ENCODE measurements around the gene MSLN. TPM values are rescaled to one million over a fixed set of nuclear protein-coding genes. Genes with fewer than 3 reads are reported as not detected.

MSLN gene
- total and polyA plus RNA-seq, 2 donors (not counting 3 experiments of a cell fraction or from before 2014, with no cell fraction given), result not detected

DNA sequence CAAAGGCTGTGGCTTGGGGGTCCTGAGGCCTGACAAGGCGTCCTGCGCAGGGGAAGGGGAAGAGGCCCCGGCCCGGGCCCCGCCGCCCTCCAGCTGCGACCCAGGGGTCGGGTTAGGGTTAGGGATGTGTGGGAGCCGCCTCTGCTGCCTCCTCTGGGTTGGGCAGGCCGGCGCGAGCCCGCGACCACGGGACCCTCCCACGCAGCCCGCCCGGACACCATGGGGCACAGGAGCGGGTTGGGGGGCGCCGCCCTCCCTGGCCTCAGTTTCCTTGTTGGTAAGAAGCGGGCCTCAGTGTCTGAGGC is 20.1 kb upstream of the MSLN start:
- peaks cover 3 to 21% of the 10 kb centered on the region in 2 experiments for H3K36me3 ChIP-seq (ENCODE audit: control insufficient read depth in 2 of 2, extremely low read depth in 1 of 2, insufficient read depth in 2 of 2, low read length in 2 of 2)
- FAIRE-seq (no peak), DNase-seq (ENCODE audit: low read depth, low spot score) (no peak)
- peak overlapping the region; percentile 76 for H3K9ac ChIP-seq (replicated peaks; ENCODE audit: extremely low read depth, insufficient read depth, low read length)
- peak overlapping the region; percentile 78 for H2AFZ ChIP-seq (ENCODE audit: low read depth, low read length)
- POLR2A ChIA-PET, result no interaction called here
- peak overlapping the region; percentile 48 to 82 (median 70) for H3K4me3 ChIP-seq (replicated peaks in 1 of 3; ENCODE audit: insufficient read depth in 1 of 3, low read depth in 1 of 3, low read length in 3 of 3)
- H3K9me1 ChIP-seq (replicated peaks; ENCODE audit: control insufficient read depth, extremely low read depth, insufficient read depth, low read length), result no peaks in the 10 kb centered on the region
- H4K20me1 ChIP-seq (replicated peaks; ENCODE audit: control insufficient read depth, extremely low read depth, insufficient read depth, low read length), result no peaks in the 10 kb centered on the region
- peaks cover 6% of the 10 kb centered on the region for H3K79me2 ChIP-seq (ENCODE audit: control insufficient read depth, insufficient read depth, low read length)
- H3K27ac ChIP-seq (ENCODE audit: insufficient read depth, low read depth, low read length), result peak overlapping the region; percentile 27
- BruUV-seq (replicated peaks), result TSS peak; percentile 48
- intact Hi-C loops (cut with micrococcal nuclease) (loop anchor here (5.0 kb wide), 1 partner anchor 47 kb away; the partner anchor contains the start of genes CHTF18 and RPUSD1), dilution Hi-C loops (cut with MboI; ENCODE audit: extremely low pct_ligation_motif_present, low sequenced_read_pairs) (no loop called here)
- TF ChIP-seq, protein P1, sequence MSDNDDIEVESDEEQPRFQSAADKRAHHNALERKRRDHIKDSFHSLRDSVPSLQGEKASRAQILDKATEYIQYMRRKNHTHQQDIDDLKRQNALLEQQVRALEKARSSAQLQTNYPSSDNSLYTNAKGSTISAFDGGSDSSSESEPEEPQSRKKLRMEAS (IDR thresholded peaks at IDR 0.05; ENCODE audit: insufficient read depth, insufficient read length), result no peak
- no peak for TF ChIP-seq GATA2 (IDR thresholded peaks at IDR 0.05; ENCODE audit: insufficient read depth, insufficient read length, low read depth, low read length)
- peaks cover 10% of the 10 kb centered on the region for H3K4me1 ChIP-seq (ENCODE audit: control insufficient read depth, extremely low read depth, insufficient read depth, low read length)
- no peaks in the 10 kb centered on the region for H3K9me3 ChIP-seq (replicated peaks; ENCODE audit: control insufficient read depth, insufficient read depth, low read length)
- CTCF ChIA-PET, result interaction anchor here (0.8 to 1.5 kb wide), 3 partner anchors 21 to 48 kb away, joined by 4 to 7 read pairs (median 7); partner anchors contain the start of genes CHTF18, METRN and RPUSD1
- H3K4me2 ChIP-seq (ENCODE audit: insufficient read depth, low read length), result peak overlapping the region; percentile 61
- no peaks in the 10 kb centered on the region for H3K27me3 ChIP-seq (ENCODE audit: control insufficient read depth in 2 of 2, insufficient read depth in 2 of 2, low read length in 2 of 2)

DNA sequence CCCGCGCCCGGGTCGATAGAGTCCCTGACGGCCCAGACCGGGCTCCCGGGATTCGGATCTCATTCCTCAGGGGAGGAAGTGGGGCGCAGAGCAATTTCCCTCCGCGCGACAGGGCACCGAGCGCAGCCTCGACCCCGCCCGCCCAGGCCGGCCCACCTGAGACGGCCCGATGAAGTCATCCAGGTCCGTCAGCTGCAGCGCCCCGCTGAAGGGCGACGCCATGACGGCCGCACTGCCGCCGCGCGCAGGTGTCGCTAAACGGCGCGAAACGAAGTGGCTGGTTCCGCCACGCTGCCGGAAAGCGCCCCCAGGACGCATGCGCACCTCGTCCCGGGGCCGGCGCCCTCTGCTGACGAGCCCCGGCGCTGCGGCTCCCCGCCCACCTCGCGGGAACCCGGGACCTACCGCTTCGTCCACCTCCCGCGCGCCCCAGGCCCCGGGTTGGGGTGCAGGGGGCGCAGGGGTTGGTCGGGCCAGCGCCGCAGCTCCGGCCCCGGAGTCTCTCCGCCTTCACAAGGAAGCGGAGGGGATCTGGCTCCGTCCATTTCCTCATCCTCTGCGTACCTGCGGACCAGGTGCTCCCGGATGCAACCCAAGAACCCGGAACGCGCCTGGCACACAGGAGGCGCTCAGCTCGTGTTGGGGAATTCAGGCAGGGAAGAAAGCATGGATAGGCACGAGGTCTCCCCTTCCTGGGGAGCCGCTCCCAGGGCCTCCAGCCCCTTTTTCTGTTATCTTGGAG is 19.6 kb upstream of the MSLN start, which contains the start of gene CIAO3:
CIAO3 (minus strand) TSS at position 234 of the 742 bp plus-strand sequence; CDS start at position 222, 12 bp downstream.
- peak; percentile 92 for FAIRE-seq
- ChIA-PET CTCF (interaction anchor here (0.8 to 1.7 kb wide), 4 partner anchors 21 to 48 kb away, joined by 4 to 7 read pairs (median 6); partner anchors contain the start of genes CHTF18, METRN and RPUSD1), POLR2A (no interaction called here)
- TF ChIP-seq, protein P2, sequence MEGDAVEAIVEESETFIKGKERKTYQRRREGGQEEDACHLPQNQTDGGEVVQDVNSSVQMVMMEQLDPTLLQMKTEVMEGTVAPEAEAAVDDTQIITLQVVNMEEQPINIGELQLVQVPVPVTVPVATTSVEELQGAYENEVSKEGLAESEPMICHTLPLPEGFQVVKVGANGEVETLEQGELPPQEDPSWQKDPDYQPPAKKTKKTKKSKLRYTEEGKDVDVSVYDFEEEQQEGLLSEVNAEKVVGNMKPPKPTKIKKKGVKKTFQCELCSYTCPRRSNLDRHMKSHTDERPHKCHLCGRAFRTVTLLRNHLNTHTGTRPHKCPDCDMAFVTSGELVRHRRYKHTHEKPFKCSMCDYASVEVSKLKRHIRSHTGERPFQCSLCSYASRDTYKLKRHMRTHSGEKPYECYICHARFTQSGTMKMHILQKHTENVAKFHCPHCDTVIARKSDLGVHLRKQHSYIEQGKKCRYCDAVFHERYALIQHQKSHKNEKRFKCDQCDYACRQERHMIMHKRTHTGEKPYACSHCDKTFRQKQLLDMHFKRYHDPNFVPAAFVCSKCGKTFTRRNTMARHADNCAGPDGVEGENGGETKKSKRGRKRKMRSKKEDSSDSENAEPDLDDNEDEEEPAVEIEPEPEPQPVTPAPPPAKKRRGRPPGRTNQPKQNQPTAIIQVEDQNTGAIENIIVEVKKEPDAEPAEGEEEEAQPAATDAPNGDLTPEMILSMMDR (IDR thresholded peaks at IDR 0.05; ENCODE audit: extremely low read depth in 1 of 2, insufficient read depth in 1 of 2, low read depth in 1 of 2, low read length in 2 of 2), result peak; percentile 89 to 93
- peak; percentile 89 for TF ChIP-seq POLR2A (IDR thresholded peaks at IDR 0.05; ENCODE audit: low read depth, low read length)
- TF ChIP-seq, protein P1 (IDR thresholded peaks at IDR 0.05; ENCODE audit: insufficient read depth, insufficient read length), result peak; percentile 55
- peak; percentile 98 for TF ChIP-seq POLR2AphosphoS5 (IDR thresholded peaks at IDR 0.05; ENCODE audit: insufficient read depth, low read depth, low read length)
- no peak for TF ChIP-seq GATA2 (IDR thresholded peaks at IDR 0.05; ENCODE audit: insufficient read depth, insufficient read length, low read depth, low read length)
- Histone ChIP-seq H4K20me1 (replicated peaks; ENCODE audit: control insufficient read depth, extremely low read depth, insufficient read depth, low read length) (no peaks in the 10 kb centered on the region), H3K27ac (ENCODE audit: insufficient read depth, low read depth, low read length) (peak within 1 kb of the TSS; percentile 27), H3K27me3 (ENCODE audit: control insufficient read depth in 2 of 2, insufficient read depth in 2 of 2, low read length in 2 of 2) (no peaks in the 10 kb centered on the region), H3K9me3 (replicated peaks; ENCODE audit: control insufficient read depth, insufficient read depth, low read length) (no peaks in the 10 kb centered on the region), H3K79me2 (ENCODE audit: control insufficient read depth, insufficient read depth, low read length) (peaks cover 6% of the 10 kb centered on the region), H2AFZ (ENCODE audit: low read depth, low read length) (peak within 1 kb of the TSS; percentile 95), H3K9ac (replicated peaks; ENCODE audit: extremely low read depth, insufficient read depth, low read length) (peak within 1 kb of the TSS; percentile 76), H3K4me3 (replicated peaks in 1 of 3; ENCODE audit: insufficient read depth in 1 of 3, low read depth in 1 of 3, low read length in 3 of 3) (peak within 1 kb of the TSS; percentile 48 to 82 (median 70)), H3K4me2 (ENCODE audit: insufficient read depth, low read length) (peak within 1 kb of the TSS; percentile 64), H3K36me3 (ENCODE audit: control insufficient read depth in 2 of 2, extremely low read depth in 1 of 2, insufficient read depth in 2 of 2, low read length in 2 of 2) (peaks cover 3 to 17% of the 10 kb centered on the region in 2 experiments), H3K4me1 (ENCODE audit: control insufficient read depth, extremely low read depth, insufficient read depth, low read length) (peaks cover 10% of the 10 kb centered on the region), H3K9me1 (replicated peaks; ENCODE audit: control insufficient read depth, extremely low read depth, insufficient read depth, low read length) (no peaks in the 10 kb centered on the region)
- intact Hi-C loops (cut with micrococcal nuclease) (loop anchor here (1.0 to 5.0 kb wide), 2 partner anchors 29 to 46 kb away; partner anchors contain the start of genes CHTF18 and RPUSD1), dilution Hi-C loops (cut with MboI; ENCODE audit: extremely low pct_ligation_motif_present, low sequenced_read_pairs) (no loop called here)
- no TSS peak for BruUV-seq (replicated peaks)
- DNase-seq (ENCODE audit: low read depth, low spot score), result peak; percentile 86

Measured in endothelial cell of umbilical vein (primary cell).